GM21381 (cell line): ENCODE measurements around the gene CORO2A.
A peak's percentile ranks its signal among the peaks of the same experiment; 100 is the strongest.

Source experiments
- ATAC-seq: cut with Tn5 transposase; IDR thresholded peaks from one replicate; pipeline ENCODE4 v1.9.1; 2021; ENCODE audit warnings: mild to moderate bottlenecking, moderate library complexity; ENCODE audit not compliant: unreplicated experiment

CORO2A gene

GRCh38 chr9:98192503-98193335 is at the start of gene CORO2A:
Gene CORO2A, minus strand, starts transcription at chr9:98192637. Its CDS starts 34,977 bp downstream, at chr9:98157660.
- ATAC-seq = peak; percentile 69

DNA sequence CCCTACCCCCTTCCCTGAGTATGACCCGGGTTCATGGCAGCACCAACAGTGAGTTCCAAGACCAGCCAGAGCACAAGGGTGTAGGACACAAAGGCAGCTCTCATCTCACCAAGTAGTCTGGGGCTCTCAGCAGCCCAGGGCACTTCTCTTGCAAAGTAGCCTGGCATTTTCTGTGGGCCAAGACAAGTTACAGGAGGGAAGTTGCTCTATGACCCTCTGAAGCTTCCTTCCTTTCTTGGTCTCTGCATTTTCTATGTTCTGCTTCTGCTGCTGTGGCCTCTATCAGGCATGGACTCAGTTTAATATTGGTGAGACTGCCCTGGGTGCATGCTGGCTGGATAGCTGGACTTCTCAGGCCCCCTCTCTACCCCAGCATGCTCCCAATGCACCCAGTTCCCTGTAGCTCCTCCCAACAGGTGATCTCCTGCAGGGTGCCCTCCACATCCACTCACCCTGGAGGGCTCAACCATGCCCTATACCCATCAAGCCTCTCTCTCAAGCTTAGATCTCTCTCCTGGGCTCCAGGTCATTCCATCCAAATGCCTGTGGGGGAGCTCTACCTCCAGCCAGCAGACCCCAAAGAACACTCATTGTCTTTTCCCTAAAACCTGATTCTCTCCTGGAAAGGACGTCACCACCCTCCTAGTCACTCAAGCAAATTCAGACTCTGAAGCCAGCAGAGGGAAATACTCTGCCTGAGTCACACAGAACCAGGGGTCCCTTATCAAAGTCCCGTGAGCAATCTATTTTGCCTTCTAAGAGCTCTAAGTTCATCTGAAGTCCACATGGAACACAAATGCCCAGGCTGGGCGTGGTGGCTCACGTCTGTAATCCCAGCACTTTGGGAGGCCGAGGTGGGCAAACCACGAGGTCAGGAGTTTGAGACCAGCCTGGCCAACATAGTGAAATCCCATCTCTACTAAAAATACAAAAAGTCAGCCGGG is 49.2 kb upstream of the CORO2A start:
- ATAC-seq = no peak

GRCh38 chr9:98240475-98240874 is 48.0 kb upstream of the CORO2A start:
- ATAC-seq = no peak

- ATAC-seq = no peak
These were observed 44.6 kb upstream of the CORO2A start for GRCh38 chr9:98236901-98237487.

DNA sequence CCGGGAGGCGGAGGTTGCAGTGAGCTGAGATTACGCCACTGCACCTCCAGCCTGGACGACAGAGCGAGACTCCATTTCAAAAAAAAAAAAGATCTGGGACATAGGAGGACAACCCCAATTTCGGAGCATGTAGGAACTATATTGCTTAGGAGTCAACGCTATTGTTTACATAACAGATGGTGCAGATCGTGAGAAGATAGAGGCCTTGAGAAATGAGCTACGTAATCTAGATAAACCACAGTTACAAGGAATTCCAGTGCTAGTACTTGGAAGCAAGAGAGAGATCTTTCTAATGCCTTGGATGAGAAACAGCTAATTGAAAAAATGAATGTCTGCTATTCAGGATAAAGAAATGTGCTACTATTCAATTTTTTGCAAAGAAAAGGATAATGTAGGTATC is 42.7 kb upstream of the CORO2A start:
- ATAC-seq = no peak

DNA sequence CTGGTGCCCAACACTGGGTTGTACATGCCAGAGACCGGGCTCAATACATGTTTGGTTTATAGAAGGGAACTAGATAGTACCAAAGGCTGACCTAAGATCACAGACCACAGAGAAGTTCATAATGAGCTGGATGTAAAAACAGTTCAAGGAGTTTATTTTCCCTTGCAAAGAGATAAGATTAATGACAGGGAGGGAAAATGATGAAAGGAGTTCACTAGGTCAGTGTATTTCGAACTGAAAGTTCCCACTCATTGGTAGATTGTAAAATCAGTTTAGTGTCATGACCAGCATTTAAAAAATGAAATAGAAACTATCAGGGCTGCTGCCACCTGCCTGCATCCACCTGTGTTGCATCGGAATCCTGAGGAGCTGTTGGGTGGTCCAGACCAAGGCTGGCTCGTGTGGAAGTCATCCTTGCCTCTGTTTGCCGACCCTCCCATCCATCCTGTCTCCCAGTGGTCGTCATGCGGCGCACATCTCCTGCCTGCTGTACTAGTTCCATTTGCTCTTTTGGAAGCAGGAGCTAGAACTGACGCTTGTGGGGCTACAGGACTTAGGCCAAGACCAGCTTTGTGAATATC is 41.9 kb upstream of the CORO2A start:
- no peak for ATAC-seq

DNA sequence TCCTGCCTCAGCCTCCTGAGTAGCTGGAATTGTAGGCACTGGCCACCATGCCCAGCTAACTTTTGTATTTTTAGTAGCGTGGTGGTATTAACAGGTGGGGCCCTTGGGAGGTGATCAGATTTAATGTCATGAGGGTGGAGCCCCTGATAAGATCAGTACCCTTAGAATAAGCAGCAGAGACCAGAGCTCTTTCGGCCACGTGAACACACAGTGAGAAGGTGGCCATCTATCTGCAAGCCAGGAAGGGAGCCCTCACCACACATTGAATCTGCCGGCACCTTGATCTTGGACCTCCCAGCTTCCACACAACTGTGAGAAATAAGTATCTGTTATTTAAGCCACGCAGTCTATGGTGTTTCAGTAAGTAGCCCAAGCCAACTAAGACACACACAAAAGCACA is 40.5 kb upstream of the CORO2A start:
- no peak for ATAC-seq

- no peak for ATAC-seq
These were observed 39.5 kb upstream of the CORO2A start for GRCh38 chr9:98231770-98232478.

DNA sequence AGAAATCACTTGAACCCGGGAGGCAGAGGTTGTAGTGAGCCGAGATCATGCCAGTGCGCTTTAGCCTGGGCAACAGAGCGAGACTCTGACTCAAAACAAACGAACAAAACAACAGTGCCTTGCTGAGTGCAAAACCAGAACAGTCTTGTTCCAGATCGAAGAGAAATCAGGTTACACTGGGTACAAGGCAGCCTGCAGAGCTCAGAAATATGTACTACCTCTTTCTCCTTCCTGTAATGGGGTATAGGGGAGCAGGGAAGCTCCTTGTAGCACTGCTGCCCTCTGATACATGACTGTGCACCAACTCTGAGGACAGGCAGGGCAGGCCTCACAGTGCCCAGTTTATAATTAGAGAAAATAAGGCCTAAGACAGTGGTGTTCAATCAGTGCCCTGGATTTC is 38.4 kb upstream of the CORO2A start:
- no peak for ATAC-seq

- no peak for ATAC-seq
These were observed 37.9 kb upstream of the CORO2A start for GRCh38 chr9:98230304-98230703.

DNA sequence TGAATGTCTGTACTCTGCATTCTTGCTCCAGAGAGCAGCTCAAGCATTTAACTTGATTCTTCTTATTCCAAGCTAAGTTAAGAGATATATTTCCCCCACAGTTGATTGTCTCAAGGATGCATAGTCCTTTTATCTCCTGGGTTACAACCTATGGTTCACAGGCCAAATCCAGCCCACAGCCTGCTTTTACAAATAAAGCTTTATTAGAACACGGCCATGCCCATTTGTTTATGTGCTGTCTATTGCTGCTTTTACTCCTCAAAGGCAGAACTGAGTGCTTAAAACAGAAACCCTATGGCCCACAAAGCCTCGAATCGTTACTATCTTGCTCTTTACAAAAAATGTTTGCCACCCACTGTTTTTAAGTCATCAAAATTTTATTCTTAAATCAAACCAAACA is 37.2 kb upstream of the CORO2A start:
- ATAC-seq = no peak

DNA sequence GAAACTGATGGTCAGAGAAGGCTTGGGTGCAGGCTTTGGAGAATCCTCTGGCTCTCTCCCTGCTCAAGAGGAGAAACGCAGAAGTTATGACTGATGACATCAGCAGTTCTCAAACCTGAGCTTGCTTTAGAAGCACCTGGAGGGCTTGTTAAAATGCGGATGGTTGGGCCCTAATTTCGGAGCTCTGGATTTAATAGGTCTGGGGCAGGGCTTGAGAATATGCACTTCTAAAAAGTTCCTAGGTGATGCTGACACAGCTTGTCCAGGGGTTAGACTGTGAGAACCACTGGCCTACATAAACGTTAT is 36.6 kb upstream of the CORO2A start:
- no peak for ATAC-seq

GRCh38 chr9:98228392-98229089 is 36.1 kb upstream of the CORO2A start:
- ATAC-seq = no peak

GRCh38 chr9:98227883-98228282 is 35.4 kb upstream of the CORO2A start:
- ATAC-seq = no peak

GRCh38 chr9:98226957-98227356 is 34.5 kb upstream of the CORO2A start:
- ATAC-seq = no peak

DNA sequence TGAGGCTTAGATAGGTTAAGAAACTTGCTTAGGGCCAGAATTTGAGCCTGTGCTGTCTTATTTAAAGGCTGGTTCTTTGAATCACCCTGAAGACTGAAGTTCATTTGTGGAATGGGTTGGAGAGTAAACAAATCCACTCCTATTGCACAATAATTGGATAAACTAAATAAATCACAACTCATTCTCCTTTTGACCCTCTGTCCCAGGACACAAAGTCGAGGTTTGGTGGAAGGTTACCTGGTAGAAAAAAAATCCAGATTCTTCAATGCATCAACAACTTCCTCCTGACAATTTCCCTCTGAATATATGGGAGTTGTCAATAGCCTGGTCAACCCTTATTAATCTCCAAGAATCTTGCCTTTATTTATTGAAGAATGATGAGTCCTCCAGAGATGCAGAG is 34.1 kb upstream of the CORO2A start:
- ATAC-seq = no peak

DNA sequence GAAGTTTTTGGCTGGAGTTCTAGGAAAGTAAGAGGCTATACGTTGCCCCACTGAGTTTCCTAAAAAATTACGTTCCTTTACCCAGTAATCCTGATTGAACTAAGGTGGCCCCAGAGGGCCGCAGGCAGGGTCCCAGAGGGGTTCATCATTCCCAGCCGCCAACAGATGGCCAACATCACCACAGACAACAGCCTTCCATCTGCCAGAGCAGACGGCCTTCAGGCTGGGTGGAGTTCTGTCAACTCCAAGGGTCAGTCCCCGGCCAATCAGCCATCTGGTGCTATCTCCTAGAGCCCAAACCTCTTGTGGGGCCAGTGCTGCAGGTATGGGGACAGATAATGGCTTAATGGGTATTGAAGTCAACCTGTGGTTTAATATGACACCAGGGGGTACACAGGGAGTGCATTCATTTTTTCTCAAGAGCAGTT is 32.6 kb upstream of the CORO2A start:
- ATAC-seq = no peak

GRCh38 chr9:98222885-98223691 is 30.7 kb upstream of the CORO2A start:
- ATAC-seq = no peak

DNA sequence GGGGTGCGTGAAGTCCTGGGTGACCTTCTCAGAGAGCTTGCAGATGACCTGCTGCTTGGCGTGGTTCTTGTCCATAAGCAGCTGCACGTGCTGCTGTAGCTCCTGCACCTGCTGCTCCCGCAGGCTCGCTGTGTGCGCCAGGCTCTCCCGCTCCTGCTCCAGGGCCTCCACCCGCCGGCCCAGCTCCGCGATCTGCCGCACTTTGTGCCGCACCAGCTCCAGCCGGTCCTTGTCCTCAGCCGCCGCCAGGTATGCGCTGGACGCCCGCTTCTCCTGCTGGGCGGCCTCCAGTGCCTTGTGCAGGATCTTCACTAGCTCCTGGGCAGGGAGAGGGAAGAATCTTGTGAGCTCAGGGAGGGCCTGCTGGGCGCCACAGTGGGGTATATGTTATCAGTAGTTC is 28.5 kb upstream of the CORO2A start:
- no peak for ATAC-seq
